Keratinocyte (primary cell): ENCODE data around the gene CKMT2. TPM values are rescaled to one million over a fixed set of nuclear protein-coding genes. Genes with fewer than 3 reads are reported as not detected.

ENCODE experiments used
- DNase-seq: peaks from one replicate; pipeline ENCODE4 v3.0.0-alpha.2; 2011; ENCODE audit warnings: low read depth, missing footprints, low spot score
- FAIRE-seq: peaks from 2 replicates; lab custom pipeline; 2011; peaks lifted over from hg19 to GRCh38; lab: Jason Lieb, UNC
- H2AFZ ChIP-seq: 2 replicates; pipeline ENCODE4 v1.6.0; 2012; ENCODE audit warnings: low read length, control low read depth, inconsistent platforms; ENCODE audit not compliant: control insufficient read depth
- H3K27ac ChIP-seq: 2 replicates; pipeline ENCODE4 v1.5.1; 2011; ENCODE audit warnings: low read length; ENCODE audit not compliant: control insufficient read depth, insufficient read depth
- H3K27me3 ChIP-seq: 3 replicates; pipeline ENCODE4 v1.6.0; 2011; ENCODE audit warnings: low read length; ENCODE audit not compliant: control insufficient read depth, insufficient read depth; ENCODE audit errors: extremely low read depth
- H3K36me3 ChIP-seq, 2 experiments: 2 replicates in 1 of 2; 3 replicates in 1 of 2; pipeline ENCODE4 v1.5.1; 2011; ENCODE audit warnings: low read length in 2 of 2, mild to moderate bottlenecking in 1 of 2; ENCODE audit not compliant: control insufficient read depth in 2 of 2, insufficient read depth in 2 of 2; ENCODE audit errors: extremely low read depth in 1 of 2
- H3K4me1 ChIP-seq: 3 replicates; pipeline ENCODE4 v1.5.1; 2011; ENCODE audit warnings: low read length; ENCODE audit not compliant: control insufficient read depth, insufficient read depth; ENCODE audit errors: extremely low read depth
- H3K4me2 ChIP-seq: 3 replicates; pipeline ENCODE4 v1.6.0; 2011; ENCODE audit warnings: low read depth, low read length; ENCODE audit not compliant: control insufficient read depth, insufficient read depth; ENCODE audit errors: extremely low read depth
- H3K4me3 ChIP-seq, 3 experiments: fragments of 200-600 bp in 1 of 3; sonication (generic) in 1 of 3; 2 replicates in 2 of 3; 3 replicates in 1 of 3; pipeline ENCODE4 v1.5.1; 2011 to 2016; ENCODE audit warnings: low read length in 3 of 3, mild to moderate bottlenecking in 3 of 3, control low read depth in 2 of 3, inconsistent platforms in 1 of 3, low read depth in 1 of 3, mixed read lengths in 1 of 3, mixed run types in 1 of 3, moderate library complexity in 1 of 3; ENCODE audit not compliant: control insufficient read depth in 2 of 3, insufficient read depth in 2 of 3; ENCODE audit errors: extremely low read depth in 1 of 3
- H3K79me2 ChIP-seq: 2 replicates; pipeline ENCODE4 v1.6.0; 2012; ENCODE audit warnings: low read length; ENCODE audit not compliant: control insufficient read depth, insufficient read depth
- H3K9ac ChIP-seq: 3 replicates; pipeline ENCODE4 v1.6.0; 2011; ENCODE audit warnings: low read length; ENCODE audit not compliant: control insufficient read depth, insufficient read depth; ENCODE audit errors: extremely low read depth
- H3K9me1 ChIP-seq: 3 replicates; pipeline ENCODE4 v1.6.0; 2011; ENCODE audit warnings: low read length; ENCODE audit not compliant: control insufficient read depth, insufficient read depth; ENCODE audit errors: extremely low read depth
- H3K9me3 ChIP-seq: 2 replicates; pipeline ENCODE4 v1.5.1; 2012; ENCODE audit warnings: low read depth, low read length; ENCODE audit not compliant: control insufficient read depth
- H4K20me1 ChIP-seq: 3 replicates; pipeline ENCODE4 v1.6.0; 2011; ENCODE audit warnings: low read length; ENCODE audit not compliant: control insufficient read depth, insufficient read depth; ENCODE audit errors: extremely low read depth
- EZH2 ChIP-seq: IDR thresholded peaks from one replicate; pipeline ENCODE4 v1.6.1; 2012; ENCODE audit warnings: inconsistent platforms, mild to moderate bottlenecking, low read length, moderate library complexity
- dilution Hi-C: fragments of 300-500 bp; cut with MboI; formaldehyde crosslinking; loops from one replicate; pipeline ENCODE4 v1.7.0; 2020; ENCODE audit warnings: low sequenced_read_pairs; ENCODE audit not compliant: extremely low pct_ligation_motif_present
- polyA plus RNA-seq, 5 experiments: library from polyadenylated mRNA; depleted of rRNA in 3 of 5; stranded (reverse) in 3 of 5; stranded (forward) in 1 of 5; unstranded in 1 of 5; fragments of >200 nt; gene quantifications; 1 replicate in 1 of 5; 2 replicates in 3 of 5; 3 replicates in 1 of 5; pipeline versions ENCODE4 v1.2.1 to v1.2.3, GENCODE V29; 2011 to 2012; ENCODE audit warnings: missing spikeins in 2 of 5, low read depth in 1 of 5, low replicate concordance in 1 of 5
- TF ChIP-seq, protein P1 (sequence below), 3 experiments: IDR thresholded peaks in 1 of 3; conservative IDR thresholded peaks in 1 of 3; optimal IDR thresholded peaks in 1 of 3; 2 replicates in 2 of 3; 3 replicates in 1 of 3; pipeline versions ENCODE3 to v1.5.1; 2011; ENCODE audit warnings: low read length in 3 of 3, mild to moderate bottlenecking in 3 of 3, moderate library complexity in 2 of 3, control low read depth in 1 of 3, inconsistent platforms in 1 of 3; ENCODE audit not compliant: insufficient read depth in 2 of 3; ENCODE audit errors: extremely low read depth in 1 of 3

CKMT2 gene
- polyA plus RNA-seq, 1 donor (not counting 4 experiments of a cell fraction or from before 2014, with no cell fraction given) = not detected

DNA sequence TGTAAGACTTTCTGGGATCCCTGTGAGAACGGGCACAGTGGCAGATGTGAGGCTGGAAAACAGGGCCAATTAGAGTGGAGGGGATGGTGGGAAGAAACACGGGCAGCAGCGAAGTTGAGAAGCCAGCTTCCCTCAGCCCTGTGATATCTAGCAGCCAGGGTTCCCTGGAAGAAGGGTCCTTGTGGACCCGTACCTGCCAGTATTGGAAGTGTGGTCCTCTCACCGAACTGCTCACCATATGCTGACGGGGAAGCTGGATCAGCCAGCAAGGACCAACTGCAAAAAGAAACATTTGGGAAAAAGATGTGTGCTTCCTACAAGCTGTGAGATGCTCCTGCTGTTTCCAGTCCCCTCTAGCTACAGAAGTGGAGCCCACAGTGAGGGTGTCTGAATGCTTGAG is 13.6 kb downstream of the CKMT2 start:
- H2AFZ ChIP-seq = no peak overlapping the region
- no peak for TF ChIP-seq EZH2
- TF ChIP-seq, protein P1, sequence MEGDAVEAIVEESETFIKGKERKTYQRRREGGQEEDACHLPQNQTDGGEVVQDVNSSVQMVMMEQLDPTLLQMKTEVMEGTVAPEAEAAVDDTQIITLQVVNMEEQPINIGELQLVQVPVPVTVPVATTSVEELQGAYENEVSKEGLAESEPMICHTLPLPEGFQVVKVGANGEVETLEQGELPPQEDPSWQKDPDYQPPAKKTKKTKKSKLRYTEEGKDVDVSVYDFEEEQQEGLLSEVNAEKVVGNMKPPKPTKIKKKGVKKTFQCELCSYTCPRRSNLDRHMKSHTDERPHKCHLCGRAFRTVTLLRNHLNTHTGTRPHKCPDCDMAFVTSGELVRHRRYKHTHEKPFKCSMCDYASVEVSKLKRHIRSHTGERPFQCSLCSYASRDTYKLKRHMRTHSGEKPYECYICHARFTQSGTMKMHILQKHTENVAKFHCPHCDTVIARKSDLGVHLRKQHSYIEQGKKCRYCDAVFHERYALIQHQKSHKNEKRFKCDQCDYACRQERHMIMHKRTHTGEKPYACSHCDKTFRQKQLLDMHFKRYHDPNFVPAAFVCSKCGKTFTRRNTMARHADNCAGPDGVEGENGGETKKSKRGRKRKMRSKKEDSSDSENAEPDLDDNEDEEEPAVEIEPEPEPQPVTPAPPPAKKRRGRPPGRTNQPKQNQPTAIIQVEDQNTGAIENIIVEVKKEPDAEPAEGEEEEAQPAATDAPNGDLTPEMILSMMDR (optimal IDR thresholded peaks at IDR 0.05 in 1 of 3, IDR thresholded peaks at IDR 0.05 in 1 of 3, conservative IDR thresholded peaks at IDR 0.05 in 1 of 3; ENCODE audit: extremely low read depth in 1 of 3, insufficient read depth in 2 of 3, low read length in 3 of 3) = no peak
- H3K79me2 ChIP-seq = no peaks in the 10 kb centered on the region
- H3K4me2 ChIP-seq = no peak overlapping the region
- no peak overlapping the region for H3K27ac ChIP-seq
- no peaks in the 10 kb centered on the region for H3K9me1 ChIP-seq
- DNase-seq (no peak), FAIRE-seq (no peak)
- dilution Hi-C loops = no loop called here
- no peaks in the 10 kb centered on the region for H4K20me1 ChIP-seq
- no peak overlapping the region for H3K4me3 ChIP-seq
- no peaks in the 10 kb centered on the region for H3K4me1 ChIP-seq
- no peaks in the 10 kb centered on the region for H3K9me3 ChIP-seq
- H3K36me3 ChIP-seq = no peaks in the 10 kb centered on the region
- no peaks in the 10 kb centered on the region for H3K27me3 ChIP-seq
- no peak overlapping the region for H3K9ac ChIP-seq

DNA sequence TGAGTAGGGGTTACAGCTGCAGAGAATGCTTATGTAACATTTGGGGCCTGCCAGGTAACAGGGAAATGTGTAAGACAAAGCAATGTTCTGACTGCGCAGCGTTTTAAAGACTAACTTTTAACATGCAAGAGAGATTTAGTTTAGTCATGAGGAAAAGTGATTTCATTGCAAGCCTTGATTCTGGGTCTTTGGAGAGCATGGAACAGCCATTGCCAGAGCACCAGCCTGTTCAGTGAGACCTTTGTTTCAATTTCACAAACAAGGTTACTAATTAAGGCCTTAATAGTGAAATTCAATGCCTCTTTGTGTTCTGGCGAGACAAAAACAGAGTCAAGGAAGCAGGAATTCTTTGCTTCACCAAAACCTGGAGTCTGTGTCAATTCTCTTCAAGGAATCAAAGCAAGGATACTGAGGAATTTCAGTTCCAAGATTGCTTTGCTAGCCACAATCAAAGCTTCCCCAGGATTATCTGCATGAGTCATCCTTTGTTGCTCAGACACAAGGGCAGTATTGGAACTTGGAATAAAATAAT is 14.4 kb downstream of the CKMT2 start:
- no peaks in the 10 kb centered on the region for H3K36me3 ChIP-seq
- H3K4me3 ChIP-seq = no peak overlapping the region
- no peak overlapping the region for H3K4me2 ChIP-seq
- H3K27ac ChIP-seq = no peak overlapping the region
- no peaks in the 10 kb centered on the region for H3K9me1 ChIP-seq
- H2AFZ ChIP-seq = no peak overlapping the region
- H3K9ac ChIP-seq = no peak overlapping the region
- TF ChIP-seq, protein P1 (optimal IDR thresholded peaks at IDR 0.05 in 1 of 3, IDR thresholded peaks at IDR 0.05 in 1 of 3, conservative IDR thresholded peaks at IDR 0.05 in 1 of 3; ENCODE audit: extremely low read depth in 1 of 3, insufficient read depth in 2 of 3, low read length in 3 of 3) = no peak
- no peak for TF ChIP-seq EZH2
- no peaks in the 10 kb centered on the region for H3K27me3 ChIP-seq
- H3K4me1 ChIP-seq = no peaks in the 10 kb centered on the region
- H3K79me2 ChIP-seq = no peaks in the 10 kb centered on the region
- peaks cover under 1% of the 10 kb centered on the region for H4K20me1 ChIP-seq
- FAIRE-seq (no peak), DNase-seq (no peak)
- no peaks in the 10 kb centered on the region for H3K9me3 ChIP-seq
- dilution Hi-C loops = no loop called here
